HG03060 (cell line): ENCODE data around the gene OVOL1.
"Not testable (repeated sequence)": the region's sequence is repeated elsewhere in the genome, so short reads cannot be mapped to it uniquely, and the experiment has no call there.

Source experiments
- ATAC-seq: cut with Tn5 transposase; IDR thresholded peaks from one replicate; pipeline ENCODE4 v1.9.1; 2021; ENCODE audit warnings: low read depth, moderate number of reproducible peaks; ENCODE audit not compliant: unreplicated experiment

Gene OVOL1

DNA sequence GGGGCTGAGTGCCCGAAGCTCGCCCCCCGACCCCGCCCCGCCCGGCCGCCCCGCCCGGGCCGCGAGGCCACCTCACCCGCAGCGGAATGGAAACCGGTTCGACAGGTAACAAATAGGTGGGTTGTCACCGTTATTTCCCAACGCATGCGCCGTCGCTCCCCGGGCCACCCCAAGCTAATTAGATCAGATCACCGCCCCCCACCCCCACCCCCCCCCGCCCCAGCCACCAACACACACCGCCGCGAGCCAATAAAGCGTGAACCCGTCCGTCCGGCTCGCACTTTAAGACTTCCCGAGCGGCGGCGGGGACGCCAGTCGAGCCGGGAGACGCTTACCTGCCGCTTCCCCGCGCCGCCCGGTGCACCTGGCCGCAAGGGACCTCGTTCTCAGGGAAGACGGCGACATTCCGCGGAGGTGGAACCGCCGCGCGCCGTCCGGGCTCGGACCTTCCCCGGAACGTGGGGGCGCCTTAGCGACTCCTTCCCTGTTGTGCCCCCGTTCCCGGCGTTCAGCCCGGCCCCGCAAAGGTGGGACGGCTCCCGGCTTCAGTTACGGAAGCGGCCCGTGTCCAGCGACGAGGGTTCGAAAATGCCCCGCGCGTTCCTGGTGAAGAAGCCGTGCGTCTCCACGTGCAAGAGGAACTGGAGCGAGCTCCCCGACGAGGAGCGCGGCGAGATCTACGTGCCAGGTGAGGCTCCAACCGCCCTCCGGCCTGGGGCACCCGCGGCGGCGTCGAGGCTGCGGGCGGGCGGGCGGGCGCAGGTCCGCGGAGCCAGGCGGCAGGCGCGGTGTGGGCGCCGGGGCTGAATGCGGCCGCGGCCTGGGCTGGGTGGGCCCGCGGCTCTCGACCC, at the start of gene OVOL1:
Gene OVOL1 (plus strand): TSS at position 278 of the 851 bp plus-strand sequence. CDS start 311 bp downstream, at position 589.
- no peak for ATAC-seq

DNA sequence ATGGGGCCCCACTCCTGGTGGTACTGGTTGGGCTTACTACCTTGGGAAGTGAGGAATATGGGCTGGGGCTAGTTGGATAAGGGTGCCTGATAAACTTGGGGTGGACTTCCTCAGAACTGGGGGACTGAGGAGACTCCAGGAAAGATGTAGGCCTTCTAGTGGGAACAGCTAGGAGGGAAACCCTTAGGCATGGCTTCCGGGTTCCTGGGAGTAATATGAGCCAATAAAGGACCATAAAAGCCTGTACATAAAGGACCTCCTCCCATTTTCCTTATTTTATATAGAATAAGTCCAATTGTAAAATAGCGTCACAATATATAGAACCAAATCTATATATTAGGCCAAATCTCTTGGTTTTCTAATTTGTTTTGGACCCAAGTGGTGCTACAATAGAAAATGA, 47.8 kb upstream of the OVOL1 start:
- ATAC-seq: no peak

DNA sequence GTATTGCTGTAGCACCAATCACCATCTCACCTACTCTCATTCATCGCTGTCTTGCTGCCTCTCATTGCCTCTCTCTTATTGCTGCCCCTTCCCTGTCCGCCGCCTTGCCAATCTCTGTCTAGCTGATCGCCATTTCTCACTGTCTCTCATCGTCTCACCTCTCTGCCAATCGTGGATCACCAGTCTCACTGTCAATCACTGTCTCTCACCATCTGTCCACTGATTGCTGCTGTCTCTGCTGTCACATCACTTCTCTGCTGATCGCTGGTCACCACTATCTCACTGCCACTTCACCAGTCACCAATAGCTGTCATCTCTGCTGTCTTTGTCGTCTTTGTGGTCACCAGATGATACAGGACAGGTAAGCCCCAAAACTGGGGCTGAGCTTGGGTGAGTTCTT, 45.7 kb upstream of the OVOL1 start:
- ATAC-seq: no peak

DNA sequence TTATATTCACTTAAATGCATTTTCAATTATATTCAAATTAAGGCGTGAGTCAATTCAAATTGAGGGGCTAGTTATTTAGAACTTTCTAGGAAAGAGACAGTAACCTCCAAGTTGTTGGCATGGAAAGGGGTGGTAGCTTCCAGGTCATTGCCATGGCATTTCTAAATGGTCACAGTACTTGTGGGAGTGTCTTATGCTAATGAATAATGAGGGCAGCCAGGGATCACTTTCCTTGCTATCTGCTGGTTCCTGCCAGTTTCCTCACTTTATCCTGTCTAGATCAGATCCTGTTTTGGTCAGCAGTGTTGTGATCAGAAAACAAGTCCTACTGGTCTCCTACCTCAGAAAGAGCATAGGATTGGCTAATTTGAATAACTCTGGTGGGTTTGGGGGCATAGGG, 44.5 kb upstream of the OVOL1 start:
- no peak for ATAC-seq

DNA sequence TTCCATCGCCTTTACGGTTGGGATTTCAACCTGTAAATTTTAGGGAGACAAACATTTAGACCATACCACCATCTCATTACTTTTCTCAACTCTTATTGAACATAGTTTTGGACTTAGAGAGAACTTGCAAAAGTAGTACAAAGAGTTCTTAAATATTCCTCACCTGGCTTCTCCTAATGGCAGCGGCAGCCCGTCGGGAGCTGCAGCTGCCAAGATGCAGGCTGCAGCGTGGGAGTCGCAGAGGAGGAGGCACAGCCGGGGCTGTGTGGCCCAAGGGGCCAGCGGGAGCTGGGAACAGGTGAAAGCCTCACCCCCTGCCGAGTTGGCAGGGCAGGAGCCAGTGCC, 43.2 kb upstream of the OVOL1 start:
- ATAC-seq: no peak

DNA sequence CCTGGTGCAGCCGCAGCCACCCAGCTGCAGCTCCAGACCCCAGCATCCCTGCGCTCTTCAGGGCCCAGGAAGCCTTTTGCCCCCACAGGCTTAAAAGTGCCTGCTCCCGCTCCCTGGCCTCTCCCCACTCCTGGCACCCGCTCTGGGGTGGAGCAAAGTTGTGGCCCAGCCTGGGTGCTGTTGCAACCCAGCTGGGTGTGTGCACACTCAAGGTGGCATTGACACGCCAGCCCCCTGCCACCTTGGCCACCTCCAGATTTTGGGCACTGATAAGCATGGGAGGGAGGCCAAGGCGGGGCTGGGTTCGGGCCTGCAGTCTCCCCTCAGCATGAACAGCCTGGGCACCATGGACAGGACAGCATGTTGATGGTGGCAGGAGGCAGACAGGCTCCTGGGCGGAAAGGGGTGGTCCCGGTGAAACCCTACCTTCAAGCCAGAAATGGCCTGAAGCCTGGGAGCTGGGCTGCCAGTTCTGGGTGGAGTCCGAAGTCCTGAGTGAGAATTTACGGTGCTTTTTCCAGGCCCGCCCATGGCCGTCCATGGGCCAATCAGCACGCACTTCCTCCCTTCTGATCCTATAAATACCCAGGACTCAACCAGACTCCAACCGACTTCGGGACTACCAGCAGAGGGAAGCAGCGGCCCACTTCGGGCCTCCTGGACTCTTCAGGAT, 42.7 kb upstream of the OVOL1 start:
- ATAC-seq: no peak

DNA sequence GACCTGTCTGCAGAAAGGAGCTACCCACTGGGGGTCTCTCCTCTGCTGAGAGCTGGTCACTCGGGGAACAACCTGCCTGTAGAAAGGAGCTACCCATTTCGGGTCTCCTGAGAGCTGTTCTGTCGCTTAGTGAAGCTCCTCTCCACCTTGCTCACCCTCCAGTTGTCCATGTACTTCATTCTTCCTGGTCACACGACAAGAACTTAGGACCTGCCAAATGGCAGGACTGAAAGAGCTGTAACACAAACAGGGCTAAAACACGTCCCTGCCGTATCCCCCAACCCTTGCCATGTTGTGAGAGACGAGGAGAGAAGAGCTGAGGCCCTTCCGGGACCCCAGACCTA, 42.2 kb upstream of the OVOL1 start:
- ATAC-seq: no peak

DNA sequence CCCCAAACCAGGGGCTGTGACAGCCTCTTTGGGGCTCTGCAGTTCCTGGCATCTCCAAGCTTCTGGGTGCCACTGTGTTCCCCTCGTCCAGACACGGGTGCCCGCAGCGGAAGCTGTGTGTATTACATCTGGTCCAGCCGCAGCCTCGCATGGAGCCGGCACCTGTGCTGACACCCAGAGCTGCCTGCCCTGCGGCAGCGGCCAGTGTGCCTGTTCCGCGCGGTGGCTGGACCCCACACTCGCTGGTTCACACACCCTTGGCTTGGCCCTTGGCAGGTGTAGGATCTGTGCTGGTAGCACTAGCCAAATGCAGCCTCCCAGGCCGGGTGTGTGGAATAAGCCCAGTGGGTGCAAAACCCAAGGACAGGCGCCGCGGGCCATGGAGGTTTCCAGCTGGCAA, 41.8 kb upstream of the OVOL1 start:
- no peak for ATAC-seq

DNA sequence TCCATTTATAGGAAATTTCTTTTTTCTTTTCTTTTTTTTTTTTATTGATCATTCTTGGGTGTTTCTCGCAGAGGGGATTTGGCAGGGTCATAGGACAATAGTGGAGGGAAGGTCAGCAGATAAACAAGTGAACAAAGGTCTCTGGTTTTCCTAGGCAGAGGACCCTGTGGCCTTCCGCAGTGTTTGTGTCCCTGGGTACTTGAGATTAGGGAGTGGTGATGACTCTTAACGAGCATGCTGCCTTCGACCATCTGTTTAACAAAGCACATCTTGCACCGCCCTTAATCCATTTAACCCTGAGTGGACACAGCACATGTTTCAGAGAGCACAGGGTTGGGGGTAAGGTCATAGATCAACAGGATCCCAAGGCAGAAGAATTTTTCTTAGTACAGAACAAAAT, 24.7 kb upstream of the OVOL1 start:
- not testable (repeated sequence) for ATAC-seq

DNA sequence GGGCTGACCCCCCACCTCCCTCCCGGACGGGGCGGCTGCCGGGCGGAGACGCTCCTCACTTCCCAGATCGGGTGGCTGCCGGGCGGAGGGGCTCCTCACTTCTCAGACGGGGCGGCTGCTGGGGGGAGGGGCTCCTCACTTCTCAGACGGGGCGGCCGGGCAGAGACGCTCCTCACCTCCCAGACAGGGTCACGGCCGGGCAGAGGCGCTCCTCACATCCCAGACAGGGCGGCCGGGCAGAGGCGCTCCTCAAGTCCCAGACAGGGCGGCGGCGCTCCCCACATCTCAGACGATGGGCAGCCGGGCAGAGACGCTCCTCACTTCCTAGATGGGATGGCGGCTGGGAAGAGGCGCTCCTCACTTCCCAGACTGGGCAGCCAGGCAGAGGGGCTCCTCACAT, 24.0 kb upstream of the OVOL1 start:
- ATAC-seq: not testable (repeated sequence)

DNA sequence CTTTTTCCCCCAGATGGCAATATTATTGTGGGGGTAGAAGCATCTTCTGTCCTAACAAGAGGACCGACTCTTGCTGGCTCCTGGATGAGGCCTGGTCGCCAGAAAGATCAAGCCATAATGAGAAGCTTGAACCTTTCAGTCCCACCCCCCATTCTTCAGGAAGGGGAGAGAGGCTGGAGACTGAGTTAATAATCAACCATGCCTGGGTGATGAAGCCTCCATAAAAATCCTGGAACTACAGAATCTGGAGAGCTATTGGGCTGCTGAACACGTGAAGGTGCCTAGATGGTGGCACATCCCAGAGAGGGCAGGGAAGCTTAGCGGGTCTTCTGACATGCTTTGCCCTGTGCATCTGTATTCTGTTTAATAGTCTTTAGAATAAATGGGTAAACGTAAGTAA, 22.4 kb upstream of the OVOL1 start:
- no peak for ATAC-seq

DNA sequence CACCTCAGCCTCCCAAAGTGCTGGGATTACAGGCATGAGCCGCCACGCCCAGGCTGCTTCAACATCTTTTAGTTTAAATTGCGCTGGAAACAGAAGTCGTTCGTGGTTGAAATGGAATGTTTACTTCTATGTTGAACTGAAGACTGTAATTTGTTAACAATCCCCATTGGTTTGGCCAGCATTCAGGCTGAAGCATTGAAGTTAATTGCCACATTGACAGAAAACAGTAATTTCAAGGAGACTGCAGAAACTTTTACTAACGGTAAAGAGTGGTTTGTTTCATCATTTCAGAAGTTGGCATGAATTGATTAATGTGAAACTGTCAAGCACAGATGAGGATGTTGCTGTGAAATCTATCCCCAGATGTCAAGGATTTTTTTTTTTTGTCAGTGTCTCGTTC, 20.3 kb upstream of the OVOL1 start:
- no peak for ATAC-seq

DNA sequence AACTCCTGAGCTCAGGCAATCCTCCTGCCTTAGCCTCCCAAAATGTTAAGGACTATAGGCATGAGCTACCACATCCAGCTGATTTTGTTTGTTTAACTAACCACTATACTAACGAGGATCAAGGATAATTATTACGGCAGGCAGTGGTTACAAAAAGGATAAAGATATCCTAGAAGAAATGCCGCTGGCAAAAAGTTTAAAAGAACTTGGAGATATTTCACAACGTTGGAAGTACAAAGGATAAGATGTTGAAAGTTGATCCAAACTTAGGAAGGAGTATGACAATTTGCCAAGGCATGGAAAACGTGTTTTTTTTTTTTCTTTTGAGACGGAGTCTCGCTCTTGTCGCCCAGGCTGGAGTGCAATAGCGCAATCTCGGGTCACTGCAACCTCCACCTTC, 19.5 kb upstream of the OVOL1 start:
- no peak for ATAC-seq

DNA sequence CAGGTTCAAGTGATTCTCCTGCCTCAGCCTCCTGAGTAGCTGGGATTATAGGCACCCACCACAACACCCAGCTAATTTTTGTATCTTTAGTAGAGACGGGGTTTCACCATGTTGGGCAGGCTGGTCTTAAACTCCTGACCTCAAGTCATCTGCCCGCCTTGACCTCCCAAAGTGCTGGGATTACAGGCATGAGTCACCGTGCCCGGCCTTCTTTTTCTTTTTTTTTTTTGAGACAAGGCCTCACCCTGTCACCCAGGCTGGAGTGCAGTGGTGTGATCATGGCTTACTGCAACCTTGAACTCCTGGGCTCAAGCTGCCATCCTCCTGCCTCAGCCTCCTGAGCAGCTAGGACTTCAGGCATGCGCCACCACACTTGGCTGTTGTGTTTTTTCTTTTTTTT, 19.1 kb upstream of the OVOL1 start:
- ATAC-seq: not testable (repeated sequence)

DNA sequence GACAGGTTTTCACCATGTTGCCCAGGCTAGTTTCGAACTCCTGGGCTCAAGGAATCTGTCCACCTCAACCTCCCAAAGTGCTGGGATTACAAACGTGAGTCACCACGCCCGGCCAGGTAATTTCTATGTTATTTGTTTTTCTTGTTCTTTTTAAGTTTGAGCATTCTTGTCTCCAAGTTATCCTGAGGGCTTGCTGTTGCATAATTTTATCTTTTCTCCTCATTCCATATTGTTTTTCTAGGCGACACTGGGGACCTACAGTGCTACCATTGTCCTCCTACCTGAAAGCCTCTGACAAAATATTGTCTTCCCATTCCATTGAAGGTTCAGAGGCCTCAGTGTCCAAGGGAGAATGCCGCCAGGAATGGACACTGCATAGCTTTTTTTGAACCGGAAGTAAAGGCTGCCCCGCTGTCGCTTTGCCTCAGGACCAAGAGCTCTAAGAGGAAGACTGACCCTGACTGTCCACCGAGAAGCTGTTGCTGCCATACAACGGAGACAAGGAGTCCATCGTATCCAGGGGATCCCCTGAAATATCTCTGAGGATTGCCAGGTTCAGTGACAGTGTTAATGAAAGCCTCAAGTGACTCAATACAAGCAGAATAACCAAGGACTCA, 15.8 kb upstream of the OVOL1 start:
- no peak for ATAC-seq

DNA sequence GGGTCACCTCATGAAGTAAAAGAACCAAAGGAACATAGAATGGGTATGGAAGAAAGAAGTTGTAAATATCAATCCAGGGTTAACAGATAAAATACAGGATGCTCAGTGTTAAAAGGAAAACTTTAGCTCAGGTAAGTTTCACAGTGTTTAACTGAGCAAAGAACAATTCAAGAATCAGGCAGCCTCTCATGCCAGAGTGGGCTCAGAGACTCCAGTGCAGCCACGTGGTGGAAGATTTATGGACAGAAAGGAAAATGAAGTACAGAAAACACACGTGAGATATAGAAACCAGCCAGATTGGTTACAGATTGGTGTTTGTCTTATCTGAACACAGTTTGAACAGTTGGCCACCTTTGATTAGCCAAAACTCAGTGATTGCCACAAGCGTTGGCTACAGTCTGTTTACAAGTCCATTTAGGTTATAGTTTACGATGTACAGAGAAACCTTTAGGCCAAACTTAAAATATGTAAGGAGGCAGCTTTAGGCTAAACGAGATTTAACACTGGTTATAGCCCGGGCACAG, 15.2 kb upstream of the OVOL1 start:
- no peak for ATAC-seq

DNA sequence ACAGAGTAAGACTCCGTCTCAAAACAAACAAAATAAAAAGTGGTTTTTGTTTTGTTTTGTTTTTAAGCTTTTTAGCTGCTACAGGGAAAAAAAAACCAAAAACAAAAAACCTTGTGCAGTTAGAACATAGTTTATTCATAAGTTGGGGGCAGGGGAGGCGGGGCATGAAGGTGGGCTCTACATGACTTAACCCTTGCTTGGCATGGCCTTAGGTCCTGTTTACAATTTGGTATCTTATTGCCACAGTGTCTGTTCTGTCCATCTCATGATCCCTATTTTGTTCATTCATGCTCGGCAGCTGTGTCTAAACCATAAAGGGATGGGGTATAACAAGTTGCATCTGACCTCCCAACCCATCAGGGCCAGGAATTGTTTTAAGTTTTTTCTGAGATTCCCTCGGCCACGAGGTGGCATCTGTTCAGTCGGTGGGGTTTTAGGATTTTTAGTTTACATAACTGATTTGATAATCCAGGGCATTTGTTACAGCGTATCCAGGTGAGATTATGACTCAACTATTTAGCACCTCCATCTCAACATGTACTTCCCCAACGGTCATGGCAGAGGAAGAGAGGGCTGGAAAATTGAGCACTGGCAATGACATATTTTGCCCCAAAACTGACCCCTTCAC, 13.0 kb upstream of the OVOL1 start:
- no peak for ATAC-seq

DNA sequence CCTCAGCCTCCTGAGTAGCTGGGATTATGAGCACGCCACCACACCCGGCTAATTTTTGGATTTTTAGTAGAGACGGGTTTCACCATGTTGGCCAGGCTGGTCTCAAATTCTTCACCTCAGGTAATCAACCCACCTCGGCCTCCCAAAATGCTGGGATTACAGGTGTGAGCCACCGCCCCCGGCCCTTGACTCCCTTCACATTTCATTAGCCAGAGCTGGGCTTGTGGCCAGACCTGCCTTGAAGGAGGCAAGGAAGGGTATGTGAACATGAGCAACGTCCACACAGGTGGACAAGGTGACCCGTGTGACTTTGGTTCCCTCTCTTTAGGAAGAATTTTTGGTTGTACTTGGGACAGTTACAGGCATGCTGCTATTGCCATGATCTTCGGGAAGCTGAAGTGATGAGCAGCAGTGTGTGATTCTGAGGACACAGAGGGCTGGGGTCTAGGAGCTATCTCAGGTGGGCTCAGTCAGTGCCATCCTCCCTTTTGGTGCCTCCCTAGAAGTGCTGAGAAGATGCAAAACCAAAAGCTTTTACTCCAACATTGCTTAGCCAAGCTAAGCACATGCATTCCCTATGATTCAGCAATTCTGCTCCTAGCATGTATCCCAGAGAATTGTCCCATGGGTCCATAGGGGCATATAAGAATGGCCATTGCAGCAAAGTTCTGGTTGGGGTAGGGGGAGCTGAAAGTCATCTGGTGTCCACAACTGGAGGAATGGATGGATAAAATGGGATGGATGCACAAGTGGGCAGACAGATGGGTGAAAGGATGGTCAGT, 12.1 kb upstream of the OVOL1 start:
- no peak for ATAC-seq

DNA sequence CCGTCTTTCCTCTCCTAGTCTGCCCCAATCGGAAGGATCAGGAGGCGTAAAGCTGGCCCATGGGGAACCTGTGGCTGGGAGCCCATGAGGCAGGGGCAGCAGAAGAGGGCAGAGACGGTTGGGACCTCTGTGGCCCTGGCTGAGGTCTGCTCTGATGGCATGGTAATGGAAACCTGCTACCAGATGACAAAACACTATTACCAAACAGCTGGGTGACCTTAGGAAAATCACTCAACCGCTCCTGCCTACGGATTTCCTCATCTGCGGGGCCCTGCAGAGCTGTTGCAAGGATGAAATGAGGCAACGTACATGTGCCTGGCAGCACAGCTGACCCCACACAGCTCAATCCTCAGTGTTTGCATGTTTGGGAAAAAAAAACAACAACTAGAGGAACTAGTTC, 10.7 kb upstream of the OVOL1 start:
- ATAC-seq: no peak

DNA sequence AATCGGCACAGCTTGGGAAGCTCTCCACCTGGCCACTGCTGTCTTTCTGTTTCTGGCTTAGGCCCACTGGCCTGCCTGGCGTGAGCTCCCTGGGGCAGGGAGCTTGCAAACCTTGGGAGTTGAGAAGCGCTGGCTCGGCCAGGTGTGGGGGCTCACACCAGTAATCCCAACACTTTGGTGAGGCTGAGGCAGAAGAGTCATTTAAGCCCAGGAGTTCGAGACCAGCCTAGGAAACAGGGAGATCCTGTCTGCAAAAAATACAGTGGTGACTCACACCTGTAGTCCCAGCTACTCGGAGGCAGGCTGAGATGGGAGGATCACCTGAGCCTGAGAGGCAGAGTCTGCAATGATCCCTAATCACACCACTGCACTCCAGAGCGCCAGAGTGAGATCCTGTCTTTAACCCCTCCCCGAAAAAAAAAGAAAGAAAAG, 10.1 kb upstream of the OVOL1 start:
- ATAC-seq: no peak
